HCT116 (cell line): ENCODE data around the gene KRTCAP3.

Experiments
- CTCF ChIP-seq, 3 experiments: fragments of 200-600 bp in 1 of 3; sonication (generic) in 1 of 3; IDR thresholded peaks in 2 of 3; conservative IDR thresholded peaks in 1 of 3; 2 replicates each; pipeline ENCODE4 v1.5.1; 2012 to 2017; ENCODE audit warnings: low read depth in 2 of 3, low read length in 2 of 3, antibody characterized with exemption in 1 of 3, borderline replicate concordance in 1 of 3, control low read depth in 1 of 3, mild to moderate bottlenecking in 1 of 3, mixed read lengths in 1 of 3, mixed run types in 1 of 3, moderate library complexity in 1 of 3; ENCODE audit not compliant: insufficient read depth in 1 of 3
- EZH2 ChIP-seq: fragments of 200-600 bp; sonication (generic); IDR thresholded peaks from 2 replicates; pipeline ENCODE4 v1.6.1; 2017; ENCODE audit warnings: antibody characterized with exemption, mixed run types

- TF ChIP-seq EZH2 (no peak), CTCF (IDR thresholded peaks at IDR 0.05 in 2 of 3, conservative IDR thresholded peaks at IDR 0.05 in 1 of 3; ENCODE audit: borderline replicate concordance in 1 of 3, insufficient read depth in 1 of 3, low read depth in 2 of 3, low read length in 2 of 3) (no peak)
Measured at GRCh38 chr2:27393225-27393624, 49.0 kb upstream of the KRTCAP3 start.
